Hypothalamus (tissue), 51 donors: ENCODE measurements around the gene PRKAG3.
"Not testable (repeated sequence)": the region's sequence is repeated elsewhere in the genome, so short reads cannot be mapped to it uniquely, and the experiment has no call there.

ENCODE experiments used
- DNase-seq, 51 donors: peaks; one replicate each; lab custom pipeline; 2025; lab: John Stamatoyannopoulos, UW

The PRKAG3 gene

DNA sequence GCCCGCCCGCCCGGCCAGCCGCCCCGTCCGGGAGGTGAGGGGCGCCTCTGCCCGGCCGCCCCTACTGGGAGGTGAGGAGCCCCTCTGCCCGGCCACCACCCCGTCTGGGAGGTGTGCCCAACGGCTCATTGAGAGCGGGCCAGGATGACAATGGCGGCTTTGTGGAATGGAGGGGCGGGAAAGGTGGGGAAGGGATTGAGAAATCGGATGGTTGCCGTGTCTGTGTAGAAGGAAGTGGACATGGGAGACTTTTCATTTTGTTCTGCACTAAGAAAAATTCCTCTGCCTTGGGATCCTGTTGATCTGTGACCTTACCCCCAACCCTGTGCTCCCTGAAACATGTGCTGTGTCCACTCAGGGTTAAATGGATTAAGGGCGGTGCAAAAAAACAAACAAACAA, 15.4 kb upstream of the PRKAG3 start:
- DNase-seq = not testable (repeated sequence)

DNA sequence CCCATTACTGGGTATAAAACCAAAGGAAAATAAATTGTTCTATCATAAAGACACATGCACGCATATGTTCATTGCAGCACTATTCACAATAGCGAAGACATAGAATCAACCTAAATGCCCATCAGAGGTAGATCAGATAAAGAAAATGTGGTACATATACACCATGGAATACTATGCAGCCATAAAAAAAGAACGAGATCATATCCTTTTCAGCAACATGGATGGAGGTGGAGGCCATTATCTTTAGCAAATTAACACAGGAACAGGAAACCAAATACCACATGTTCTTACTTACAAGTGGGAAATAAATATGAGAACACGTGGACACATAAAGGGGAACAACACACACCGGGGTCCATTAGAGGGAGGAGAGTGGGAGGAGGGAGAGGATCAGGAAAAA, 12.7 kb upstream of the PRKAG3 start:
- not testable (repeated sequence) for DNase-seq

- no peak for DNase-seq
These were observed 8.3 kb upstream of the PRKAG3 start for GRCh38 chr2:218839888-218840287.

DNA sequence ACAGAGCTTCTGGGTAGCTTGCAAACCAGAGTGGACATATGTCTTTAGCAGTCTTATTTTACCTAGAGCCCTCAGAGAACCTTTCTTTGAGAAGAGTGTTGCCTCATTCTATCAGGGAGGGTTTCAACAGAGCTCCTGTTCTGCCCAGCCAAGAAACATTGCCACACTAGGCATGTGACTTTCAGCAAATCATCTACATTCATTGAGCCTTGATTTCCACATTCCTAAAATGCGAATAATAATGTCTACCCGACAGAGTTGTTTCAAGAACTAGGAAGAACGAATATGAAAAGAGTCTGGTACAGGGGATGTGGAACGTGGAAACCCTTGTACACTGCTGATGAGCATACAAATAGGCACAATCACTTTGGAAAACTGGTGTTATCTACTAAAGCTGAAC, 7.8 kb upstream of the PRKAG3 start:
- DNase-seq = no peak

- DNase-seq = no peak
These were observed 5.9 kb upstream of the PRKAG3 start for GRCh38 chr2:218837495-218837894.

GRCh38 chr2:218834685-218835084, 3.1 kb upstream of the PRKAG3 start:
- no peak for DNase-seq

- DNase-seq = no peak
These were observed 1.5 kb upstream of the PRKAG3 start for GRCh38 chr2:218833023-218833609.

- DNase-seq = no peak
These were observed 917 bp upstream of the PRKAG3 start for GRCh38 chr2:218832520-218832919.

GRCh38 chr2:218832081-218832480, 478 bp upstream of the PRKAG3 start:
- DNase-seq = no peak

- DNase-seq = no peak
These were observed 887 bp downstream of the PRKAG3 start for GRCh38 chr2:218830526-218831306.

DNA sequence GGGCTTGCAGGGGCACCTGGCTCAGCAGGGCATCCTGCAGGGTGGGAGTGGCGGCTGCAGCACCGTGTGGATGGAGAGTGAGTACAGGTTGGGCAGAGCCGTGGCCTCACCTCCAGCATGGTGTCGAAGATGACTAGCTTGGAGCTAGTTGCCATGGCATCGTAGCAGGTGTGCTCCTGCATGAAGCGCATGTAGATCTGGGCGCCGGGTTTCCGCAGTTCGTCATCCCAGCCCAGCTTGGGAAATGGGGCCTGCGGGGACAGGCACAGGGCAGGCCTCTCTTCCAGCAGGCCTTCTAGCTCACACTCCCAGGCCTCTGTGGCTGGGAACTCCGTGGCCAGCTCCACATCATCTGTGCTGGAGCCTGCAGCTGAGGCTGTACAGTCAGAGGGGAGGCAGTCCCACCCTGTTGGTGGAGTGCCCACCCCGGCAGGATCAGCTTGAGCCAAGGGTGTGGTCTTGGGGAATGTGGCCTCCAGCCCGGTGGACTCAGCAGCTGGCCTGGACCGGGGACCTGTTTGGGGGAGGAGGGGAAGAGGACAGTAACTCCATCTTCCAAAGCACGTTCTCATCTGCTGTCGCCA, 1.6 kb downstream of the PRKAG3 start:
- DNase-seq = peak in 4 of 51 donors; percentile 3 to 49 (median 20)

- DNase-seq = no peak
These were observed 3.2 kb downstream of the PRKAG3 start for GRCh38 chr2:218828477-218828778.

DNA sequence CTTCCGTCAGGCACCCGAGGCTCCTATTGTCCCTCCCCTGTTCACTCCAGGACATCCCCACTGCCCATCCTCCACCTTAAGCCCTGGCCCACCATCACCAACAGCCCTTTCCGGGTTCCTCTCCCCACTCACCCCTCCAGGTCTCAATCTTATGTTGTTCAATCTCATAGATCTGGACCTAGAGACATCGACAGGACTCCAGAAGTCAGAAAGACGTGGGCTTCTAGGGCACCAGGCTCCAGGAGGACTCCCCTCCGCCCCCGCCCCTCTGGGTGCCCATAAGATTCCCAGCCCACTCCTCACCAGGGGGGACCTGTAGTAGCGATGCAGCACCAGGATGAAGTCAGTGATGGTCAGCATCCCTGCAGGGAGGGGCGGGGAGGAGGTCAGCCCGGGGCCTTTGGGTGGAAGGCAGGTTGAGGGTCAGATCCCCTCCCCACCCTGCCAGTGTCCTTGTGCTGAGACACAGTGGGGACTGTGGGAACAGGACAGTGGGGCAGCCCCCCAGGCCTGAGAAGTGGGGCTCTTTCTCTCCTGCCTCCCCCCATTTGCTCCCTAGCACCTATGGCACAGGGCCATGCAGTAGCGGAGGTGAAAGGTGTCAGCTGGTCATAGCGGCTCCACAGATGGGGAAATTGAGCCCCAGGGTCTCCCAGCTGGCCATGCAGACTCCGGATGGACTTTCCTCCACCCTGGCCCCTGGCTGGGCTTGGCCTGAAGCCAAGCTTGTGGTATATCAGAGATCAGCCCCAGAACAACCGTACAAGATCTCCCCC, 3.7 kb downstream of the PRKAG3 start:
- DNase-seq = no peak

DNA sequence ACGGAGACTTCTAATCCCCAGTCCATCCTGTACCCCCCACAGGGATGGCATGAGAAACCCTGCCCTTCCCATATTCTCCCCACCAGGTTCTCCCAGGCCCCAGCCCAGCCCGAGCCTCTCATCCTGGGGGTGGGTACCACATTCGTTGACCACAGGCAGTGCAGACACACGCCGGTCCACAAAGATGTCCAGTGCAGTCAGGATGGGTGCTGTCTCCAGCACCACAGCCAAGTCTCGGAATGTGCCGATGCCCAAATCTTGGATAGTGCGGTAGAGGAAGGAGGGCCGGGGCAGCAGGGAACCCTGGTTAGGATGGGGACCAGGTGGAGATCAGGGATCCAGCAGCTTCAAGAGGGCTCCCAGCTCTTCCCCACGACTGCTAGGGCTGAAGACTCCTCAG, 4.8 kb downstream of the PRKAG3 start:
- DNase-seq = no peak

GRCh38 chr2:218824004-218824403, 7.6 kb downstream of the PRKAG3 start:
- no peak for DNase-seq

DNA sequence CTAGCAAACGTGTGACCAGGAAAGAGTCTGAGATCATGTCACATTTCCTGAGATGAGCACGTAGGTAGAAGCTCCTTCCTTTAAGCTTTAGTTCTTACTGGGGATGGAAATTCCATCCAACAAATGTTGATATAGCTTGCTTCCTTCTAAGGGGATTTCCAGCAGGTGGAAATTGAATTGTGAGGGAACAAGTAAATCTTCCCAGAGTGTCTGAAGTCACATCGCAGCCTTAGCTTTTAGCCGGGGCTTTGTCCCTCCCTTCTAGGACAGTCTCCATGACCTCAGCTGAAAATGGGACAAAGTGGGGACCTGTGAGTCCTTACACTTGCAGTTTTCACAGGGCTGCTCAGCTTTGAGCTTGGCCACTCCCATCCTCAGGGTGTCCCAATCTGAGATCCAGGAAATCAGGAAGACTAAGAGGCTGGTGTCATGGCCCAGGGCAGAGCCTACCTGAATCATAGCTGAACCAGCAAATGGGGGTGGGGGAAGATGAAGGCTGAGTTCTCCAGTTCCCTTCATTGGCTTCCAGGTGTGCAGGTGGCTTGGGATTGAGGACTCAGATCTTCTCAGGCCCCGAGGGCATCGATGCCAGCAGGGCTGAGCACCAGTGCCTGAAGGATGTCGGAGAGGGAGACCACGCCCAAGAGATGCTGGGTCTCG, 8.3 kb downstream of the PRKAG3 start:
- no peak for DNase-seq

DNA sequence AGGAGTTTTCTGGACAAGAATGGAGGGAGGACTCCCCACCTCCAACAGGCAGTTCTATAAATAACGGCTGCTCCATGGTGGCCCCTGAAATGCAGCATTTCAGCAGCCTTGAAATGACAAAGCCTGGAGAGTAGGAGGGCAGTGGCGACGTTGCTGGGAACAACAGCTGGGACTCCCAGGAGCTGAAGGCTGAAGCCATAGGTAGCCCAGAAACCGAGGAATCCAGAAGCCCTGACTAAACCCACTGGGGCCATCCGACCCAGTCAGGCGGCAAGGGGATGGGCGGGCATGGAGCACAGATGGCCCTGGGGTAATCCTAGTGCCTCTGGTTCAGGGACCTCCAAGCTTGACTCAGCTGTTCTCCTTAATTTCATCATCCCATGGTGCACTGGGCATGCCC, 9.0 kb downstream of the PRKAG3 start:
- no peak for DNase-seq

- no peak for DNase-seq
These were observed 9.9 kb downstream of the PRKAG3 start for GRCh38 chr2:218821605-218822211.

DNA sequence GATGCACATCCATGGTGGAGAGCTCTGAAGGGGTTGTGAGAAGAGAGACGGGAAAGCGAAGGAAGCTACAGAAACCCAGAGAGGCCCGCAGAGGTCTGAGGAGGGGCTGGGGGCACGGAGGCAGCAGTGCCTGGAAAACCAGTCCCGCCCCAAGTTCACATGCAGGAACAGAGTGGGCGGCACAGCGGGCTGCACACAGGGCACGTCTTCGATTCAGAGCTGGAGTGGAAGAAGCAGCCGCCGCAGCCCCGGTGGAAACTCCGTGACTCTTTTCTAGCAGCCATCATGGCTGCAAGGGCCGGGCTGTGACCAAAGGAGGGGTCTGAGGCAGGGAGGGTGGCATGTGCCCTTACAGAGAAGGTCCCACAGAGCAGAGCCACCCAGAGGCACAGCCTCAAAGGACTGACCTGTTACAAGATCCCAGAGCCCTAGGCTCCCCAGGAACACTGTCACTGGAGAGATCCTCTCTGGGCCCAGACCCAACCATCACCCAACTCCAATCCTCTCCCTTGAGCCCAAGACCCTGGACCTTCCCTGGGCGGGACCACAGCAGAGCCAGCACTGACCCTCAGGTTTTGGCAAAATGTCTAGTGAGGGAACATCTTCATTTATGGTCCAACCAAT, 10.7 kb downstream of the PRKAG3 start:
- DNase-seq = no peak

GRCh38 chr2:218819093-218819492, 12.5 kb downstream of the PRKAG3 start:
- DNase-seq = no peak
